Activated naive CD4-positive, alpha-beta T cell treated with anti-CD3 and anti-CD28 coated beads, Interleukin-2, amount 10 ng/mL, durations not matched to agents 7 days and 5 days (primary cell): ENCODE data around the gene NONO.

ENCODE experiments used
- CTCF ChIA-PET: fragments of 350-600 bp; sonication (Branson Sonifier 250); formaldehyde crosslinking; loops from one replicate; lab custom pipeline; 2021; ENCODE audit warnings: antibody characterized with exemption; lab: Charles Lee
- DNase-seq: peaks from one replicate; pipeline ENCODE4 v3.0.0-alpha.2; 2020
- H3K27ac Mint-ChIP-seq: one replicate; pipeline ENCODE4 v1.8.0; 2021; ENCODE audit warnings: mild to moderate bottlenecking, moderate library complexity, mixed read lengths
- H3K27me3 Mint-ChIP-seq: one replicate; pipeline ENCODE4 v1.8.0; 2021; ENCODE audit warnings: mild to moderate bottlenecking, mixed read lengths
- H3K36me3 Mint-ChIP-seq: one replicate; pipeline ENCODE4 v1.8.0; 2021; ENCODE audit warnings: mixed read lengths
- H3K4me1 Mint-ChIP-seq: one replicate; pipeline ENCODE4 v1.8.0; 2021; ENCODE audit warnings: mixed read lengths
- H3K4me3 Mint-ChIP-seq: one replicate; pipeline ENCODE4 v1.8.0; 2021; ENCODE audit warnings: mild to moderate bottlenecking, moderate library complexity, mixed read lengths
- H3K9me3 Mint-ChIP-seq: one replicate; pipeline ENCODE4 v1.8.0; 2021; ENCODE audit warnings: mixed read lengths

NONO gene, protein sequence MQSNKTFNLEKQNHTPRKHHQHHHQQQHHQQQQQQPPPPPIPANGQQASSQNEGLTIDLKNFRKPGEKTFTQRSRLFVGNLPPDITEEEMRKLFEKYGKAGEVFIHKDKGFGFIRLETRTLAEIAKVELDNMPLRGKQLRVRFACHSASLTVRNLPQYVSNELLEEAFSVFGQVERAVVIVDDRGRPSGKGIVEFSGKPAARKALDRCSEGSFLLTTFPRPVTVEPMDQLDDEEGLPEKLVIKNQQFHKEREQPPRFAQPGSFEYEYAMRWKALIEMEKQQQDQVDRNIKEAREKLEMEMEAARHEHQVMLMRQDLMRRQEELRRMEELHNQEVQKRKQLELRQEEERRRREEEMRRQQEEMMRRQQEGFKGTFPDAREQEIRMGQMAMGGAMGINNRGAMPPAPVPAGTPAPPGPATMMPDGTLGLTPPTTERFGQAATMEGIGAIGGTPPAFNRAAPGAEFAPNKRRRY

DNA sequence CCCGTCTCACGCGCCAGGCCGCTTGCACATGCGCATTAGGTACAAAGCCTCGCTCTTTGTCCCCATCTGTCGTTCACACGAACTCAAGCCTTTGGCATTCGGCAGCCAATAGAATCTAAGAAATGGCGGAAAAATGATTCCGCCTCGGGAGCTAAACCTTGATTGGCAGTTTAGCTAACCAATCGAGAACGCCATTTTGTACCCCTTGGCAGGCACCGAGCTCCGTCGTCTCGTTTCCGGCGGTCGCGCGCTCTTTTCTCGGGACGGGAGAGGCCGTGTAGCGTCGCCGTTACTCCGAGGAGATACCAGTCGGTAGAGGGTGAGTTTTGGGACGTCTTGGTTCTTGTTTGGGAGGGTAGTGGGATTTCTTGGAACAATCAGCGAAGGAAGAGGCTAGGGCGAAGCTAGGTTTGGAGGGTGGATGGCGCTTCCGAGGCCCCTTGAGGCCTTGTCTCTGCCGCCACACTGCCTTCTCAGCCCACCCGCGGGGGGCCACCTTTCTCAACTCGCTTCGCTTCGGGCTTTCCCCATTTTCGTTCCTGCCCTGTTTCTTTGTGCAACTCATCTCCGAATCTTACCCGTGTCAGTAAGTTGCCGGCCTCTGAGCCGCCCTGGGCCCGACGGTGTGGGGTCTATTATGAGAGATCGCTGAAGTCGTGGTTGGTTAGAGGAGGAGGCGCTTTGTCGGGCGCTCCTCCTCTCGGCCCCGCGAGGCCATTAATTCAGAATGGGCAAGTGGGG, at the start of gene NONO:
TSS of gene NONO (plus strand) at position 233 of the 741 bp plus-strand sequence. CDS start 7,003 bp downstream, outside the sequence.
- peaks cover 4% of the 10 kb centered on the region for H3K27me3 Mint-ChIP-seq
- peak within 1 kb of the TSS; percentile 95 for H3K4me3 Mint-ChIP-seq
- peak; percentile 90 for DNase-seq
- CTCF ChIA-PET, result interaction anchor here (0.7 to 1.2 kb wide), 2 partner anchors 29 to 61 kb away, joined by 3 to 6 read pairs; partner anchors contain the start of gene ZMYM3
- peak within 1 kb of the TSS; percentile 99 for H3K27ac Mint-ChIP-seq
- H3K9me3 Mint-ChIP-seq, result no peaks in the 10 kb centered on the region
- peaks cover 24% of the 10 kb centered on the region for H3K4me1 Mint-ChIP-seq
- peaks cover 16% of the 10 kb centered on the region for H3K36me3 Mint-ChIP-seq

DNA sequence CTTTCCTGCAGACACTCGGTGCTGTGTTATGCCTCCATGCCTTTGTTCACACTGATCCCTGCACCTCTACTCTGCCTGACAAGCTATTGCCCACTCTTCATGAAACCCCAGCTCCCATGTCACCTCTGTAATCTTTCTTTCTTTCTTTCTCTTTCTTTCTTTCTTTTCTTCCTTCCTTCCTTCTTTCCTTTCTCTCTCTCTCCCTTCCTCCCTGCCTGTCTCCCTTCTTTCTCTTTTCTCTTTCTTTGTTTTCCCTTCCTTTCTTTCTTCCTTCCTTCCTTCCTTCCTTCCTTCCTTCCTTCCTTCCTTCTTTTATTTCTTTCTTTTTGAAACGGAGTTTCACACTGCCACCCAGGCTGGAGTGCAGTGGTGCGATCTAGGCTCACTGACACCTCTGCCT, 48.0 kb upstream of the NONO start:
- H3K4me3 Mint-ChIP-seq, result no peak overlapping the region
- peaks cover 3% of the 10 kb centered on the region for H3K27me3 Mint-ChIP-seq
- H3K4me1 Mint-ChIP-seq, result no peaks in the 10 kb centered on the region
- H3K27ac Mint-ChIP-seq, result no peak overlapping the region
- CTCF ChIA-PET, result no interaction called here
- H3K9me3 Mint-ChIP-seq, result no peaks in the 10 kb centered on the region
- H3K36me3 Mint-ChIP-seq, result peaks cover 10% of the 10 kb centered on the region
- DNase-seq, result no peak

DNA sequence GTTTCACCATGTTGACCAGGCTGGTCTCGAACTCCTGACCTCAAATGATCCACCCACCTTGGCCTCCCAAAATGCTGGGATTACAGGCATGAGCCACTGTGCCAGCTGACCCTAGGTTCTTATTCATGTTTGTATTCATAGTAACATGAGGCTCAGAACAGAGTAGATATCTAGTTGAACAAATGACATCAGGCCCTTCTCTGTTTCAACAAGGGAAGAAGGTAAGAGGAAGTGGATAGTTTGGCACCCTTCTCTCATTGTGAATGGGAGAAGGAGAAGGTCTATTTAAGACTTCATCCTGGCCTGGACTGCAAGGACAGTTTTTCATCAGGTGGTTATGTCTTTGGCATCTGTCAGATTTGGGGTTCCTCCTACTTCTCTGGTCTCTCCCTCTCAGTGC, 46.6 kb upstream of the NONO start:
- no peak for DNase-seq
- Mint-ChIP-seq H3K9me3 (no peaks in the 10 kb centered on the region), H3K27ac (no peak overlapping the region), H3K27me3 (no peaks in the 10 kb centered on the region), H3K4me1 (no peaks in the 10 kb centered on the region), H3K36me3 (peaks cover 14% of the 10 kb centered on the region), H3K4me3 (no peak overlapping the region)
- CTCF ChIA-PET, result no interaction called here

DNA sequence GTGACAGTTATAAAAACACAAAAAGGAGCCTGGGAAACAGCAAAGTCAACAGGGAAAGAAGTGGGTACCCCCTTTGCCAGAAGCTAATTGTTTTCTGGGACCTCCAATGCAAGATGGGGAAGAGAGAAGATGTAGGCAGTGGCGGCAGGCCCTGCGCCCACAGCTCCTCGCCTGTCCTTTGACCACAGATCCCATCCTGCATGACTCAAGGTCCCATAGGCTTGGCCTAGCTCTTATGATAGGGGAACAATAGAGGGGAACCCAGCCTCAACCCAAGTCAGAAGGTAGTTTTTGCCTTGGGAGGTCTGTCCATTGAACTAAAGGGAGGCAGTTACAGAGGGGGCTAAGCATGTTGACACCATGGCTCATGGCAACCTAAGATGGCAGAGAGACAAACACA, 43.7 kb upstream of the NONO start:
- no peak for DNase-seq
- CTCF ChIA-PET, result no interaction called here
- Mint-ChIP-seq H3K4me3 (no peak overlapping the region), H3K27ac (no peak overlapping the region), H3K9me3 (no peaks in the 10 kb centered on the region), H3K27me3 (no peaks in the 10 kb centered on the region), H3K4me1 (no peaks in the 10 kb centered on the region), H3K36me3 (peaks cover 27% of the 10 kb centered on the region)

DNA sequence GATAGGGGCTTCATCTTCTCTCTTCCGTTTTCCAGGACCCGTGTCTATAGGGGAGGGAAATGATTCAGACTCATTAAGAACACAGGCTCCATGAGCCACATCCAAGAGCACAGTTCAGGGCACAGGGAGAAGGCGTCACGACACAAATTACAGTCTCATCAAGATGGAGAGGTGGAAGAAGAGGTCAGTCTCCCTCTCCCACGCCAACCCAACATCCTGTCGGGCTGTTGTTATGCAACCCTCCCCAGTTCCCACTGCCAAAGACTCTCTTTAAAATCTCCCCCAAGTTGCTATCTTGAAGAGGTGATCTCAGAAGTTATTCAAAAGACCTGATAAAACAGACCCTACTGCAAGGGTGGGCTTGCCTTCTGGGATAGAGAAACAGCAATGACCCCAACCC, 42.1 kb upstream of the NONO start:
- H3K4me3 Mint-ChIP-seq, result no peak overlapping the region
- DNase-seq, result no peak
- H3K27ac Mint-ChIP-seq, result no peak overlapping the region
- CTCF ChIA-PET, result no interaction called here
- peaks cover 37% of the 10 kb centered on the region for H3K36me3 Mint-ChIP-seq
- no peaks in the 10 kb centered on the region for H3K27me3 Mint-ChIP-seq
- H3K4me1 Mint-ChIP-seq, result no peaks in the 10 kb centered on the region
- no peaks in the 10 kb centered on the region for H3K9me3 Mint-ChIP-seq

DNA sequence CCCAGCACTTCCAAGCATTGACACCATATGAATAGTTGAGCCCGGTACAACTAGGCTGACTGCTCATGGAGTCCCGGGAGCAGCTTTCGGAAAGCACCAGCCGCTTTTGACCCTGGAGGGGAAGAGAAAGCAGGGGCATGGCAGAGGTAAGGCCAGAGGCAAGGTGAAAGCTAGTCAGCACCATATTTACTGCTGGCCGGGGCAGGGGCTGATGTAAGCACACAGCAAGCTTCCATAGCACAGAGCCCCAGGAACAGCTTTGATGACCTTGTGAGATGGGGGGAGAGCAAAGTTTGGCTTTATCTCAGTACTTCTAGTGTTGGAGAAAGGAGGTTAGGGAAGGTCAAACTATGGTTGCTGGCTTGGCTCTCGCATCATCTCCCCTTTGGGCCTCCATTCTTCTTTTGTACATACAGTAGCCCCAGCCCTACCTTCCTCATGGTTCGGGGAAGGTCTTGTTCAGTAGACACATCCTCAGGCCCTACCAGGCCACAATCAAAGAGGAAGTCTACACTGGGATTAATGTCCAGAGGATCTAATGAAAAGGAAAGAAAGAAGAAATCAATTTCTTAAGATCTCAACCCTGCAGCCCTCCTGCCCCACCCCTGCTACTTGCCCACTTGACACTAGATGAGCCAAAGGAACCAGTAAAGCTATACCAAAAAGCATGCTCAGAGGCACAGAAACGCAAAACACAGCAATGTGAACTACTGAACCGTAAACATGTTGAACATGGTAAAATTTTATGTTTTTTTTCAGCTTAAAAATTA, 38.9 kb upstream of the NONO start:
- no peak for DNase-seq
- CTCF ChIA-PET, result no interaction called here
- no peaks in the 10 kb centered on the region for H3K27me3 Mint-ChIP-seq
- no peaks in the 10 kb centered on the region for H3K4me1 Mint-ChIP-seq
- no peak overlapping the region for H3K27ac Mint-ChIP-seq
- H3K36me3 Mint-ChIP-seq, result peaks cover 46% of the 10 kb centered on the region
- no peak overlapping the region for H3K4me3 Mint-ChIP-seq
- no peaks in the 10 kb centered on the region for H3K9me3 Mint-ChIP-seq

DNA sequence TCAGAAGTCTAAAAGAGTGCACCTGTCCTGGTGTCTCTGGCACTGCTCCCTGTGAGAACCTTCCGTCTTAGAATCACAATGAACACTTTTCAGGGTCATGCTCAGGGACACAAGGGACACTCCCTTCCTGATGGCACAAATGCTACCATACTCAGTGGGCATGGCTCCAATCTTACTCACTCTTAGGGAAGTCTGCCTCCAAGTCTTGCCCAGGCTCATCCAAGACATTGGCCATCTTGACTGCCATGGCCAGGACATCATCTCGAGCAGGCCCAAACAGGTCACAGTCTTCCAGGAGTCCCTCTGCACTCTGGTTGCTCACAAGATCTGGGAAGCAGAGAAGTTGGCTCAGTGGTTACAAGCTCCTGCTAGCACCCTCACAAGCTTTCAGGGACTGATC, 38.3 kb upstream of the NONO start:
- Mint-ChIP-seq H3K4me3 (no peak overlapping the region), H3K9me3 (no peaks in the 10 kb centered on the region), H3K36me3 (peaks cover 45% of the 10 kb centered on the region), H3K4me1 (peaks cover under 1% of the 10 kb centered on the region), H3K27ac (no peak overlapping the region), H3K27me3 (no peaks in the 10 kb centered on the region)
- DNase-seq, result no peak
- CTCF ChIA-PET, result no interaction called here

DNA sequence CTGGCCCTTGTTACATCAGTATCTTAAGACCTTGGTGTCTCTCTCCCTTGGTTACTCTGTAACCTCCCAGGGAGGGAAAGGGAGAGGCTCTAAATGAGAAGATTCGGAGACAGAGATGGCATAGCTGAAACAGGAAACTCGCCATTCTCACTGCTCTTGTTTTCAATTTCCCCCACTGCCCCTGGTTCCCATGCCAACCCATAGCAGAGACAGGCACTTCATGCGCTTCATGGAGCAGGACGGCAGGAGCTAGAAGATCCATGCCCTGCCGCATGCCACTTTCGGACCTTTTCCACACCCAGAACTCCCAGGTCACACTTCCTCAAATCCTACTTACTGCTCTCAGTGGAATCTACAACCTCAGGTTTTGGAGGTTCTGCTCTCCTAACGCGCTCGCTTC, 32.6 kb upstream of the NONO start:
- Mint-ChIP-seq H3K27ac (peak overlapping the region; percentile 70), H3K4me3 (no peak overlapping the region), H3K27me3 (no peaks in the 10 kb centered on the region), H3K36me3 (peaks cover 20% of the 10 kb centered on the region), H3K4me1 (peaks cover 39% of the 10 kb centered on the region), H3K9me3 (no peaks in the 10 kb centered on the region)
- CTCF ChIA-PET, result interaction anchor here (0.7 kb wide), 1 partner anchor 53 kb away, joined by 3 read pairs; no protein-coding TSS in a partner anchor
- no peak for DNase-seq

DNA sequence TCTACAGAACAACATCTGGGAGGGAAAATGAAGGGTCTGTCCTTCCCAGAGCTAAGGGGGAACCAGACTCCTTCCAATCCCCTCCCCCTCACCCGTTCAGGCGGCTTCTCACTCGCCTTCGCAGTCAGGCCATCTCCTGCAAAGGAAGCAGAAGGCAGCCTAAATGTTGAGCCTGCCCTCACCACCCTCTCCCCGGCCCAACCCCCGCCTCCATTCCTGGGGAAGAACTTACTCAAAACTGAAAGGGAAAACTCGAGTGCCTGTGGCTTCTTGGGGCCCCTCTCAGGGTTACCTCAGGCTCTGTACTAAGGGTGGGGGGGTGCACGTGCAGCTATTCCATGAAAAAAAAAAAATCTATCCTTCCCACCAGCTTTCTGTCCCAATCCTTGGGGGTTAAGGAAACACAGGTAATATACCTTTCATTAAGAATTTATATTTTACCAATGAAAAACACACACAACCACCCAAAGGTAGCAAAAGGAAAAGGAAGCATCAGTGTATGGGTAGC, 31.9 kb upstream of the NONO start:
- Mint-ChIP-seq H3K27ac (peak overlapping the region; percentile 19), H3K9me3 (no peaks in the 10 kb centered on the region), H3K36me3 (peaks cover 18% of the 10 kb centered on the region), H3K4me1 (peaks cover 41% of the 10 kb centered on the region), H3K4me3 (peak overlapping the region; percentile 93), H3K27me3 (no peaks in the 10 kb centered on the region)
- peak; percentile 39 for DNase-seq
- CTCF ChIA-PET, result no interaction called here

DNA sequence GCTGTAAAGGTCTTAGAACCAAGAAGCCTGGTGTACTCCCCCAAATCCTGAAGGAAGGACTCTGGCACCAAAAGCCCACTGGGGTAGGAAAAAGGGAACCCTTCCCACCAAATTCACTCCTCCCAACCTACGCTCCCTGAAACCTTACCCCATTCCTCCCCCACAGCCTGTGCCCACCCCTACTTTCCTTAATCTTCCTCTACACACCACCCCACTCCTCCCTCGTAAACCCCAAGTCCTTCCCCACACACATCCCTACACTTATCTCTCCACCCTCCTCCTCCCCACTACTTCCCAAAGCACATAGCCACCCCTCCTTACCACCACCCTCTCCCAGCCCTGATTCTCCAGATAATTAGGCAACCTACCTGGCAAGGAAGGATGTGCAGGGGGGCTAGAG, 31.2 kb upstream of the NONO start:
- H3K4me3 Mint-ChIP-seq, result peak overlapping the region; percentile 93
- H3K27ac Mint-ChIP-seq, result no peak overlapping the region
- H3K36me3 Mint-ChIP-seq, result peaks cover 14% of the 10 kb centered on the region
- DNase-seq, result no peak
- H3K9me3 Mint-ChIP-seq, result no peaks in the 10 kb centered on the region
- H3K4me1 Mint-ChIP-seq, result peaks cover 41% of the 10 kb centered on the region
- H3K27me3 Mint-ChIP-seq, result no peaks in the 10 kb centered on the region
- CTCF ChIA-PET, result no interaction called here

DNA sequence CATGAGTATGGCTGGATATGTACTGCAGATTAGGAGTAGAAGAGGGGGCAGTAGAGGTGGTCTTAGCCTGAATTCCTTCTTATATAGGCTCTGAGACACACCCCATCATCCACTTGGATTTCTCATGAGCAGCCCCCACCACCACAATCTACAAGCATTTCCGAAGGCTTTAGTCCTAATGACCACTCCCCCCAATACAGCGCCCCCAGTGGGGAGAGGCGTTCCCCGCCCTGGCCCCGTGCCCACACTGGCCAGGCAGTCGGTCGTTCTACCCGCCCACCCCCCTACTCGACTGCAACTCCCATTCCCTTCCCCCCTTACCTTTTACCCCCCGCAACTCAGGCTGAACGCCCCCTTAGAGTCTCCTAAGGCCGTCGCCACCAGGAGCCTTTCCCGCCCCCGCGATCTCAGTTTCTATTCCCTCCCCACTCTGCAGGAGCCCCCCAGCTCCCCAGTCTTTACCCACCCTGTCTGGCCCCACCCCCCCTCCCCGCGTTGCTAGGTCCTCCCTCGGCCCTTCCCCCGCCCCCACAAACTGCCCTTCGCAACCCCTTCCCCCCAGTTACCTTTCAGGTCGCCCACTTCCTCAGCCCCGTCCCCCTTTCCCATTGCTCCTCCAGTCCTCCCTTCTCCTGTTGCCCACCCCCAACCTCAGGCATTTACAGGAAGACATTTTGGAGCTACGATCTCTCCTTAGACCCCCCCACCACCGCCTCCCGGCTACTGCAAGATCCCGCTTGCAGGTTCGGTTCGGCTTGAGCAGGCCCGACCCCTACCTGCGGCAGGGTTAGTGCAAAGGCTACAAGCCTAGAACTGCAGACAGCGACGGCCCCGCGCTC, 30.0 kb upstream of the NONO start:
- H3K4me1 Mint-ChIP-seq, result peaks cover 41% of the 10 kb centered on the region

DNA sequence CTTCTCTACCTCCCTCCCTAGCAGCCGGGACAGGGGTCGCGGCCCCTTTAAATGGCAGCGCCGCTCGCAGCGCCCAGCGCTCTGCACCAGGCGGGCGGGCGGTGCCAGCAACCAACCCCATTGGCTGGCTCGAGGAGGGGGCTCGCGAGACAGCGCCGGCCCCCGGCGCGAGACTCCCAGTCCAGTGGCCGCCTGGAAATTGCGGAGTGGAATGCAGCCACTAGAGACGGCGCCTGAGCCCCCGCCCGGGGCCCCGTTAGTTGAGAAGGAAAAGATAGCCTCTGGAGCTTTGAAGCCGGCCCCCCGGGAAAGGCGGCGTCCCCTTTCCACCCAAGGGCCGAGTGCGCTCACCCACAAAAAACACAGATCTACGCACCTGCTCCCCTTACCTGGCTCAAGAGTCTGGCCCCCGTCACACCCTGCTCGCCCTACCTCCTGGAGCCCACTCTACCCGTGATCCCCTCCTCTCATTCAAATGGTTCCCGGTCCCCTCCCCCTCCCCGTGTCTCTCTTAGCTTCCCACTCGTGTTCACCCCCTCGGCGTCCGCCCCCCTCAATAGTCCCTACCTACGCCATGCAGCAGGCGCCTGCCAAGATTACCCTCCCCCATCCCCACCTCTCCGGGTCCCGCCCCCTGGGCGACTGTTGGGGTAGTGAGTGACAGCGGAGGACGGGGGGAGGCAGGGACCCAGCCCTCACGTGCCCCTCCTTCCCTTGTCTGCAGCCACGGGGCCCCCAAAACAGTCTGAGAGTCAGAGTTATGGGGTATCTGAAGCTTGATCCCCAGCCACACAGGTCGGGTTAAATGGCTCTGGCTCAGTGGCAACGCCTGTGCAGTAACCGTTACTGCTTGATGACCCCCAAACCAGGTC, 29.1 kb upstream of the NONO start, which contains the start of gene ZMYM3:
TSS of gene ZMYM3 (minus strand) at position 49 of the 872 bp plus-strand sequence. CDS start 885 bp downstream, outside the sequence.
- DNase-seq, result peak; percentile 87
- CTCF ChIA-PET, result interaction anchor here (0.7 to 2.1 kb wide), 3 partner anchors 29 to 131 kb away, joined by 3 to 6 read pairs (median 3); partner anchors contain the start of gene NONO
- H3K36me3 Mint-ChIP-seq, result peaks cover 7% of the 10 kb centered on the region

More for the DNA sequence above, 30.0 kb upstream of the NONO start:
- CTCF ChIA-PET, result interaction anchor here (0.7 to 2.1 kb wide), 3 partner anchors 30 to 132 kb away, joined by 3 to 6 read pairs (median 3); partner anchors contain the start of gene NONO
- Mint-ChIP-seq H3K4me3 (peak overlapping the region; percentile 93), H3K9me3 (no peaks in the 10 kb centered on the region), H3K27me3 (no peaks in the 10 kb centered on the region), H3K36me3 (peaks cover 7% of the 10 kb centered on the region), H3K27ac (peak overlapping the region; percentile 90)
- DNase-seq, result peak; percentile 59

More for the DNA sequence above, 29.1 kb upstream of the NONO start, which contains the start of gene ZMYM3:
- H3K4me3 Mint-ChIP-seq, result peak within 1 kb of the TSS; percentile 93
- H3K27me3 Mint-ChIP-seq, result no peaks in the 10 kb centered on the region
- peak within 1 kb of the TSS; percentile 90 for H3K27ac Mint-ChIP-seq
- H3K4me1 Mint-ChIP-seq, result peaks cover 41% of the 10 kb centered on the region
- H3K9me3 Mint-ChIP-seq, result no peaks in the 10 kb centered on the region
